Measurements from ENCODE around the gene TFAM.
"Not testable (repeated sequence)": the region's sequence is repeated elsewhere in the genome, so short reads cannot be mapped to it uniquely, and the experiment has no call there.

Gene TFAM

DNA sequence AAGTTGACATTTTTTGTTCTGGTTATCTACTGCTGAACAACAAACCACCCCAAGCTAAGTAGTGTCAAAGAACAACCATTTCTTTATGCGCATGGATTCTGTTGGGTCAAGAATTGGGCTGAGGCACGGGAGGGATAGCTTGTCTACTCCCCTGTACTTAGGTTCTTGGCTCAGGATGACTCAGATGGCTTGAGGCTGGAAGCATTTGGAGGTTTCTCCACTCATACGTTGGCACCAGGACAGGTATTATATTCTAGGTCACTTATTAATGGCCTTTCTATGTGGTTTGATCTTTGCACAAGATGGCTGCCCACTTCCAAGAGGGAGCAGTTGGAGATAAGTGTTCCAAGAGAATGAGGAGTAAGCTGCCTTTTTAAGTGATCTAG lies 11.8 kb upstream of the TFAM start:
- no peak for DNase-seq

DNA sequence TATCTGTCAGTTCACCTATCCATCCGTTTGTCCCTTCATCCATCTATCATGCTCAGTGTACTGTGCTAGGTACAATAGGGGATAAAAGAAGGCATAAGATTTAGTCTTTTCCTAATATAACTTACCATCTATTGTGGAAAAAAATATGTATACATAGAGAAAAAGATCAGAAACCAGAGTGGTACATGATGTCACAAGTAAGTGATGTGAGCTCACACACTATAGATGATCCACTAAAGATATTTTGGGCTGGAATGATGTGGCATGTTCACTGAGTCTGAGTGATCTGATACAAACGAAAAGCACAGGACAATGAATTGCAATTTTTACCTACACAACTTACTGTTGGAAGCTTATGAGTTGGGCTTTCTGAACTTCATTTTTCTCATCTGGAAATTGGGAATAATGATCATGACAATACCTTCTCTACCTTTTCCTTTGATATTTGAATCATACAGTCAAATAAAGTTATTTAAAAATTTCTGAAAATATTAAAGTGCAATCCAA lies 2.7 kb upstream of the TFAM start:
- no peak for DNase-seq

DNA sequence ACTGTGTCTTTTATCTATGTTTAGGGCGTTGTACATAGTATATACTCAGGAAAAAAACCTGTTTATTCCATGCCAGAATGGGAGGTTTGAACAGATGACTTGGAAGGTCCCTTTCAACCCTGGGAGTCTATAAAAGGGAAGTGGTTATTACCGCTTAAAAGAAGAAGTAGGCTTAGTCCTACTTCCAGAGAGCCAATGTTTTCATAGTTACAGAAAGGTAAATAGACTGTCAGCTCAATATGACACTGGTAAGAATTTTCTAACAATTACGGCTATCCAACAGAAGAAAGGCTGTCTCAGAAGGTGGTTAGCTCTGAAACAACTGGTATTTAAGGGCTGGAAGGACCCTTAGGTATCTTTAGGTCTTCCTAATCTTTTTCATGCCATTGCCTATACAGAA lies 1.1 kb upstream of the TFAM start:
- peak; percentile 88 for DNase-seq

GRCh38 chr10:58384544-58384998 lies 639 bp upstream of the TFAM start:
- no peak for DNase-seq

DNA sequence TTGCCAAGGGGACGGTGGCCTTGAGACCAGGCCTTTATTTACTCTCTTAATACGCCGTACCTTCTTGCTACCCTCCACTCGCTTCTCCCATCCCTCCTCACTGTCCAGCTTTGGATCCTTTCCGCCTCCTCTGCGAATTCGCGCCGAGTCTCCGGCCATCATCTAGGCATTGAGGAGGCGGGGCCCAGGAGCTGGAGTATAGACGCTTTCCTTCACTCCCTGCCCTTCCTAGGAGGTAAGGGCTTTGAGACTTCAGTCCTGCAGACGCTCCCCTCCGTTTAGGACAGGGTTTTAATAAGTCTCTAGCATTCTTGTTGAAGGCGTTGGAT lies 538 bp downstream of the TFAM start:
- peak; percentile 52 for DNase-seq

- DNase-seq: no peak
Measured at GRCh38 chr10:58389024-58389423, 3.8 kb downstream of the TFAM start.

- no peak for DNase-seq
Measured at GRCh38 chr10:58393317-58393716, 8.1 kb downstream of the TFAM start.

GRCh38 chr10:58394471-58394870 lies 9.3 kb downstream of the TFAM start:
- no peak for DNase-seq

- no peak for DNase-seq
Measured at GRCh38 chr10:58396057-58396456, 10.8 kb downstream of the TFAM start.

- no peak for DNase-seq
Measured at GRCh38 chr10:58397830-58398229, 12.6 kb downstream of the TFAM start.

DNA sequence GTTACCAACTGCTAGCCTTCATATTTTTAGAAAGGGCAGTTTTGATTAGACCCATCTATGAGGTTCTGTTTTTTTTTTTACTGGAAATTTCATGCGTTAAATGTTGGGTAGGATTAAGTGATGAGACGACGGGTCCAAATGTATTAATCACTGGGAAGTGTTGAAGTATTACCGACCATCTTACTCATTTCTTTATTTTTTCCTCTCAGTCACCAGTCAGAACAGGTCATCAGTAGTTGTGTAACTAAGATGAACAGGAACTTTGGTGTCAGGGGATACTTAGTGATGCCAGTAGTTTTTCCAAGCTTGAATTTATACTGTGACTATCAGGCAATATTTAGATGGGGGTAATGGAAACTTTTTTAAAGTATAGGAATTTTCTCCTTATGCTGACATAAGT lies 14.2 kb downstream of the TFAM start:
- DNase-seq: no peak

GRCh38 chr10:58400609-58401008 lies 15.4 kb downstream of the TFAM start:
- DNase-seq: no peak

DNA sequence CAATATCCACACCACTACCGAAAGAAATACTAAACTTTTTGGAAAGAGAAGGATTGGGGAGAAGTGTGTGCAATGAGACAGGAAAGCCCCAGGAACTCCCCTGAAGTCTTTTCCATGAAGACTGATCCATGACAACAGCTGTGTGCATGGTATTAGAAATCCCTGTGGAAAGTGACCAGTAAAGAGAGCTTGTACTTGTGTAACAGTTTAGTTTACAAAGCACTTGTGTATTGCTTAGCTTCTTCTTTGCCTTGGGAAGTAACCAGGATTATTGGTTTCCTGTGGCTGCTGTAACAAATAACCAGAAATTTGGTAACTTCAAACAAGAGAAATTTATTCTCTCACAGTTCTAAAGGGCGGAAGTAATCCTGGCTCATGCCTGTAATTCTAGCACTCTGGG lies 18.8 kb downstream of the TFAM start:
- DNase-seq: no peak

GRCh38 chr10:58409956-58410610 lies 24.9 kb downstream of the TFAM start:
- no peak for DNase-seq

- no peak for DNase-seq
Measured at GRCh38 chr10:58412502-58412961, 27.3 kb downstream of the TFAM start.

GRCh38 chr10:58414270-58415041 lies 29.2 kb downstream of the TFAM start:
- peak; percentile 17 for DNase-seq

GRCh38 chr10:58415757-58416156 lies 30.5 kb downstream of the TFAM start:
- DNase-seq: no peak

- not testable (repeated sequence) for DNase-seq
Measured at GRCh38 chr10:58417902-58418301, 32.7 kb downstream of the TFAM start.

GRCh38 chr10:58424176-58424575 lies 39.0 kb downstream of the TFAM start:
- DNase-seq: no peak

GRCh38 chr10:58428436-58428835 lies 43.2 kb downstream of the TFAM start:
- DNase-seq: not testable (repeated sequence)

- DNase-seq: no peak
Measured at GRCh38 chr10:58431903-58432302, 46.7 kb downstream of the TFAM start.

GRCh38 chr10:58433066-58433465 lies 47.9 kb downstream of the TFAM start:
- no peak for DNase-seq

- no peak for DNase-seq
Measured at GRCh38 chr10:58433571-58433970, 48.4 kb downstream of the TFAM start.

- peak; percentile 15 for DNase-seq
Measured at GRCh38 chr10:58435297-58435985, 50.2 kb downstream of the TFAM start.
